BLaER1 treated with 17β-estradiol and CSF1 and Interleukin-3, amounts not matched to agents 10 nM and 100 nM (cell line): ENCODE results near the gene DLGAP5.

Experiments used
- H3K27ac ChIP-seq, 11 experiments: shearing (Covaris generic); formaldehyde crosslinking; 2 replicates each; pipeline ENCODE4 v1.8.1; 2022
- H3K27me3 ChIP-seq, 11 experiments: shearing (Covaris generic); formaldehyde crosslinking; 2 replicates each; pipeline ENCODE4 v1.8.1; 2022
- H3K36me3 ChIP-seq, 11 experiments: shearing (Covaris generic); formaldehyde crosslinking; 2 replicates each; pipeline ENCODE4 v1.8.1; 2022
- H3K4me1 ChIP-seq, 10 experiments: shearing (Covaris generic); formaldehyde crosslinking; 2 replicates each; pipeline ENCODE4 v1.8.1; 2022
- H3K4me2 ChIP-seq, 11 experiments: shearing (Covaris generic); formaldehyde crosslinking; 2 replicates each; pipeline ENCODE4 v1.8.1; 2022
- H3K4me3 ChIP-seq, 10 experiments: shearing (Covaris generic); formaldehyde crosslinking; 2 replicates each; pipeline ENCODE4 v1.8.1; 2022
- H3K9ac ChIP-seq, 11 experiments: shearing (Covaris generic); formaldehyde crosslinking; 2 replicates each; pipeline ENCODE4 v1.8.1; 2022
- H3K9me3 ChIP-seq, 11 experiments: shearing (Covaris generic); formaldehyde crosslinking; replicated peaks in 1 of 11; 2 replicates each; pipeline ENCODE4 v1.8.1; 2022
- H4K20me1 ChIP-seq, 11 experiments: shearing (Covaris generic); formaldehyde crosslinking; 2 replicates each; pipeline ENCODE4 v1.8.1; 2022
- Cebpa-rat ChIP-seq, 11 experiments: shearing (Covaris generic); IDR thresholded peaks; 2 replicates each; pipeline ENCODE4 v1.8.1; 2022

The DLGAP5 gene

DNA sequence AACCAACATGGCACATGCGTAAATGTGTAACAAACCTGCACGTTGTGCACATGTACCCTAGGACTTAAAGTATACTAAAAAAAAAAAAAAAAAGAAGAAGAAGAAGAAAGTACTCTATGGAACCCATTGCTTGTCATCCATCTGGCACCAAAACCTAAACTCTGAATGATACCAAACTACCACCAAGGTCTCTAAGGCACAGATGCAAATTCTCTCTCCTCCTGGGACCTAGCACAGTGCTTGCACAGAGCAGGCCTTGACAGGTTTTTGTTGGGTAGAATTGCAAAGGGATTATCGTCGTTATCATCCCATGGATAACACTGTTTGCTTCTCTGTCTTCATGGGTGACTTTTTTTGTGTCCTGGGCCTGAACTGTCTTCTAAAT lies 75.5 kb downstream of the DLGAP5 start:
- Histone ChIP-seq H3K9ac (no peak overlapping the region), H3K27me3 (no peaks in the 10 kb centered on the region), H3K4me2 (peak overlapping the region in 2 of 11 experiments; percentile 77 to 78; a peak in 4 of 22 replicates), H3K4me3 (no peak overlapping the region), H3K27ac (no peak overlapping the region), H4K20me1 (no peaks in the 10 kb centered on the region), H3K36me3 (no peaks in the 10 kb centered on the region), H3K4me1 (peaks cover 12 to 61% (median 19%) of the 10 kb centered on the region in 10 experiments), H3K9me3 (no peaks in the 10 kb centered on the region)
- no peak for TF ChIP-seq Cebpa-rat (IDR thresholded peaks at IDR 0.05)

DNA sequence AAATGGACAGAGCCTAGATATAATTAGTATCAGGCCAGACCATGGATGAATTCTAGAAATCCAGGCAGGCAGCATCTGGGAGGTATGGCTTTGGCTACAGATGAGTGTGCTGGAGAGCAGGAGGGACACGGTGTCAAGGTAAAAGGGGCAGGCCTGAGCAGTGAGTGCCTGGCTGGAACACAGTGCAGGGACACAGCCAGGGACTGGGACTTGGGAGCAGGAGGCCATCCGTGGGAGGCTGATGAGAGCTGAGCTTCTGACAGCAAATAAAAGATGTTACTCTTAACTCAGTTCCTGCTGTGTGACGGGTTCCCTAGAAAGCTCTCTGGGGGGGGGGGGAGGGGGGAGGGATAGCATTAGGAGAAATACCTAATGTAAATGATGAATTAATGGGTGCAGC lies 75.9 kb downstream of the DLGAP5 start:
- Histone ChIP-seq H3K9ac (no peak overlapping the region), H3K4me3 (no peak overlapping the region), H3K36me3 (no peaks in the 10 kb centered on the region), H4K20me1 (no peaks in the 10 kb centered on the region), H3K27ac (no peak overlapping the region), H3K27me3 (no peaks in the 10 kb centered on the region), H3K4me2 (peak overlapping the region in 2 of 11 experiments; percentile 51 to 72; a peak in 4 of 22 replicates), H3K9me3 (no peaks in the 10 kb centered on the region), H3K4me1 (peaks cover 12 to 57% (median 19%) of the 10 kb centered on the region in 10 experiments)
- TF ChIP-seq Cebpa-rat (IDR thresholded peaks at IDR 0.05): no peak

- H3K9ac ChIP-seq: no peak overlapping the region
- no peak overlapping the region for H3K4me3 ChIP-seq
- no peaks in the 10 kb centered on the region for H3K9me3 ChIP-seq
- no peak for TF ChIP-seq Cebpa-rat (IDR thresholded peaks at IDR 0.05)
- no peaks in the 10 kb centered on the region for H4K20me1 ChIP-seq
- peaks cover 12 to 51% (median 19%) of the 10 kb centered on the region in 10 experiments for H3K4me1 ChIP-seq
- no peak overlapping the region; a peak in 1 of 22 replicates for H3K4me2 ChIP-seq
- no peaks in the 10 kb centered on the region for H3K36me3 ChIP-seq
- no peaks in the 10 kb centered on the region for H3K27me3 ChIP-seq
- H3K27ac ChIP-seq: no peak overlapping the region
Measured at GRCh38 chr14:55114720-55115119, 76.7 kb downstream of the DLGAP5 start.

- H3K9ac ChIP-seq: no peak overlapping the region
- no peak for TF ChIP-seq Cebpa-rat (IDR thresholded peaks at IDR 0.05)
- 0 out of 22 replicates have a peak, but pooled peaks cover 0 to 2% (median 0%) of the 10 kb centered on the region in 11 experiments for H3K36me3 ChIP-seq
- H3K27me3 ChIP-seq: no peaks in the 10 kb centered on the region
- no peak overlapping the region for H3K4me3 ChIP-seq
- H3K9me3 ChIP-seq: peaks cover 0 to 25% (median 0%) of the 10 kb centered on the region in 11 experiments; a peak in 10 of 22 replicates
- no peak overlapping the region for H3K4me2 ChIP-seq
- H3K4me1 ChIP-seq: peaks cover 13 to 47% (median 25%) of the 10 kb centered on the region in 10 experiments; a peak in 19 of 20 replicates
- no peaks in the 10 kb centered on the region for H4K20me1 ChIP-seq
- H3K27ac ChIP-seq: no peak overlapping the region
Measured at GRCh38 chr14:55111122-55111708, 80.2 kb downstream of the DLGAP5 start.

GRCh38 chr14:55109836-55110235 lies 81.5 kb downstream of the DLGAP5 start:
- Histone ChIP-seq H3K4me3 (no peak overlapping the region), H3K9ac (no peak overlapping the region), H3K4me2 (peak overlapping the region in 2 of 11 experiments; percentile 48 to 72; a peak in 3 of 22 replicates), H3K36me3 (peaks cover 0 to 10% (median 0%) of the 10 kb centered on the region in 11 experiments; a peak in 3 of 22 replicates), H3K4me1 (peaks cover 13 to 38% (median 25%) of the 10 kb centered on the region in 10 experiments; a peak in 19 of 20 replicates), H4K20me1 (no peaks in the 10 kb centered on the region), H3K9me3 (peaks cover 0 to 39% (median 2%) of the 10 kb centered on the region in 11 experiments; a peak in 15 of 22 replicates), H3K27me3 (no peaks in the 10 kb centered on the region), H3K27ac (peak overlapping the region in 1 of 11 experiments; percentile 89; a peak in 1 of 22 replicates)
- no peak for TF ChIP-seq Cebpa-rat (IDR thresholded peaks at IDR 0.05)

DNA sequence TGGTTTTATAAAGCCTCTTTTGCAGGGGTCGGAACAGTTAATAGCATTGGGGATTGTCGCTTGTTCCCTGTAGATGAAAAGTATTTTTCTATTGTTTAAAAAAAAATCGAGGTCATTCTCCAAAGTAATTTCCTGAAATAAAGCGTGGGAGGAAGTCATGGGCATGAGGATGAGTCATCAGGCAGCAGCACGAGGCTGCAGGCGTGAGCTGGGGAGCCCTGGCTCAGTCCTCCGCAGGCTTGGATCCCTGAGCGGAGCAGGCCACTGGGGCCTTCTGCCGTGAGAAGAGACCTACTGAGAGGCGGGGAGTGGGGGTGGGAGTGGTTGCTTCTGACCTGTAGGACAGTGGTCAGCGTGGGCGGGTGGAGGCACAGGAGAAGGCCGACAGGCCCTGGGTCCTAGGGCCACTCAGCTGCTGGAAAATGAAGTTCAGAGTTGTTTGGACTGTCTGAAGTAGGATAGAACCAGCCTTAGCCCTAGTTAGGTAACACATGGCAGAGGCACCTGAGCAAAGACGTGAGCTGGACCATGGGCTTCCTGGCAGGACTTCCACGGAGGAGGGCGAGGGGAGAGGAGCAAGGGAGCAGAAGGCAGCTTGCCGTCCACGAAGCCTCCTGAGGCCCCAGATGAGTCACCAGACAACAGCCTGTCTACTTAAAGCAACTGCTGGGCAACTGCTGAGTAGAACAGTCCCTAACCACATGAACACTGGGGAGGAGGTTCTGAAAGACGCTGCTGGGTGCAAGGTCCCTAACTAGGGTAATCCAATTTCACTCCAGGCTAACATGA lies 83.4 kb downstream of the DLGAP5 start:
- Histone ChIP-seq H3K4me1 (peaks cover 26 to 50% (median 38%) of the 10 kb centered on the region in 10 experiments), H3K27ac (peak overlapping the region; percentile 60 to 98 (median 76)), H3K27me3 (no peaks in the 10 kb centered on the region), H3K4me2 (peak overlapping the region; percentile 51 to 82 (median 70); a peak in 21 of 22 replicates), H3K36me3 (peaks cover 0 to 10% (median 0%) of the 10 kb centered on the region in 11 experiments; a peak in 4 of 22 replicates), H3K9me3 (peaks cover 7 to 56% (median 12%) of the 10 kb centered on the region in 11 experiments; a peak in 21 of 22 replicates), H3K4me3 (peak overlapping the region in 1 of 10 experiments; percentile 27; a peak in 1 of 20 replicates), H4K20me1 (no peaks in the 10 kb centered on the region), H3K9ac (peak overlapping the region in 10 of 11 experiments; percentile 40 to 82 (median 57); a peak in 18 of 22 replicates)
- TF ChIP-seq Cebpa-rat (IDR thresholded peaks at IDR 0.05): no peak

GRCh38 chr14:55105991-55106390 lies 85.4 kb downstream of the DLGAP5 start:
- Histone ChIP-seq H3K36me3 (peaks cover 0 to 10% (median 0%) of the 10 kb centered on the region in 11 experiments; a peak in 4 of 22 replicates), H3K27ac (peak overlapping the region in 3 of 11 experiments; percentile 85 to 98 (median 87); a peak in 5 of 22 replicates), H3K9me3 (peaks cover 7 to 61% (median 12%) of the 10 kb centered on the region in 11 experiments; a peak in 21 of 22 replicates), H3K4me2 (no peak overlapping the region), H3K27me3 (no peaks in the 10 kb centered on the region), H3K9ac (no peak overlapping the region), H3K4me1 (peaks cover 38 to 69% (median 52%) of the 10 kb centered on the region in 10 experiments), H3K4me3 (peak overlapping the region in 2 of 10 experiments; percentile 4 to 29; a peak in 1 of 20 replicates), H4K20me1 (no peaks in the 10 kb centered on the region)
- TF ChIP-seq Cebpa-rat (IDR thresholded peaks at IDR 0.05): no peak

GRCh38 chr14:55103971-55104954 lies 87.1 kb downstream of the DLGAP5 start:
- Histone ChIP-seq H3K9me3 (peaks cover 7 to 61% (median 12%) of the 10 kb centered on the region in 11 experiments; a peak in 21 of 22 replicates), H3K27ac (peak overlapping the region in 8 of 11 experiments; percentile 1 to 98 (median 70); a peak in 12 of 22 replicates), H3K4me1 (peaks cover 38 to 81% (median 52%) of the 10 kb centered on the region in 10 experiments), H3K9ac (peak overlapping the region in 4 of 11 experiments; percentile 48 to 64 (median 62); a peak in 8 of 22 replicates), H3K4me2 (peak overlapping the region; percentile 40 to 82 (median 59); a peak in 20 of 22 replicates), H3K4me3 (peak overlapping the region in 7 of 10 experiments; percentile 7 to 51 (median 14); a peak in 4 of 20 replicates), H3K27me3 (no peaks in the 10 kb centered on the region), H3K36me3 (peaks cover 0 to 10% (median 0%) of the 10 kb centered on the region in 11 experiments; a peak in 4 of 22 replicates), H4K20me1 (no peaks in the 10 kb centered on the region)
- no peak for TF ChIP-seq Cebpa-rat (IDR thresholded peaks at IDR 0.05)
